ENCODE data around the gene RIC1. TPM values are rescaled to one million over a fixed set of nuclear protein-coding genes. Genes with fewer than 3 reads are reported as not detected.
"Not testable (repeated sequence)": the region's sequence is repeated elsewhere in the genome, so short reads cannot be mapped to it uniquely, and the experiment has no call there.

The RIC1 gene
- total and polyA plus RNA-seq, 2 of the 4 experiments (the other 2 are of a cell fraction), result 28.8 to 76.9 TPM

GRCh38 chr9:5581706-5582105 lies 47.2 kb upstream of the RIC1 start:
- H3K27ac ChIP-seq (ENCODE audit: insufficient read depth, low read length); H2BK120ac ChIP-seq (ENCODE audit: low read depth, low read length); H3K9ac ChIP-seq (ENCODE audit: low read depth, low read length); H3K9me1 ChIP-seq (ENCODE audit: insufficient read depth, low read length); H3K9me3 ChIP-seq (ENCODE audit: control insufficient read depth, insufficient read depth, low read length); H3K4ac ChIP-seq (ENCODE audit: low read depth, low read length); H4K8ac ChIP-seq (ENCODE audit: low read depth in 2 of 2, low read length in 2 of 2); H3K4me3 ChIP-seq (ENCODE audit: insufficient read depth, low read depth, low read length); ATAC-seq (ENCODE audit: low read depth); H4K91ac ChIP-seq (ENCODE audit: insufficient read depth, low read depth, low read length); H3K56ac ChIP-seq (ENCODE audit: extremely low read depth, insufficient read depth, low read length); H4K20me1 ChIP-seq (ENCODE audit: insufficient read depth, low read length); CTCF ChIA-PET; H3K4me1 ChIP-seq (ENCODE audit: control insufficient read depth, insufficient read depth, low read length); H3K23ac ChIP-seq (ENCODE audit: low read depth, low read length); H2AK9ac ChIP-seq (replicated peaks; ENCODE audit: low read depth, low read length, poor library complexity); dilution Hi-C loops (cut with HindIII; ENCODE audit: low sequenced_read_pairs, unreplicated experiment); H2BK15ac ChIP-seq (ENCODE audit: low read depth, low read length); H3K27me3 ChIP-seq (ENCODE audit: control insufficient read depth, insufficient read depth, low read length); H3K4me2 ChIP-seq (ENCODE audit: low read depth, low read length); H2BK5ac ChIP-seq (ENCODE audit: low read depth, low read length, poor library complexity, severe bottlenecking); H3K79me1 ChIP-seq (ENCODE audit: low read depth in 1 of 2, low read length in 2 of 2); POLR2A ChIA-PET (ENCODE audit: unreplicated experiment); H3K18ac ChIP-seq (ENCODE audit: low read depth, low read length); BruUV-seq (replicated peaks); H2AFZ ChIP-seq (replicated peaks; ENCODE audit: low read length, poor library complexity); H3K36me3 ChIP-seq (ENCODE audit: control insufficient read depth, insufficient read depth, low read length); H2BK20ac ChIP-seq (ENCODE audit: low read depth, low read length); H4K5ac ChIP-seq (ENCODE audit: low read depth, low read length); intact Hi-C loops (cut with micrococcal nuclease); H3K14ac ChIP-seq (replicated peaks; ENCODE audit: low read depth, low read length); DNase-seq: not testable (repeated sequence)
- no CpG with 5 or more reads among the region's 2 CpGs for WGBS, 2 experiments (ENCODE audit: extremely low coverage in 2 of 2, insufficient read length in 1 of 2)
- H2AK5ac ChIP-seq (ENCODE audit: low read depth, low read length), result peak overlapping the region; percentile 61; the same call in 1 of the 2 replicates
- in situ Hi-C loops (cut with MboI; ENCODE audit: low sequenced_read_pairs), result loop anchor here (10.0 to 25.0 kb wide), 2 partner anchors 597 to 1194 kb away; partner anchors contain the start of gene JAK2
